PFSK-1 (cell line): ENCODE data around the gene OR2A14.

Source experiments
- FOXP2 ChIP-seq: optimal IDR thresholded peaks from 2 replicates; pipeline ENCODE3; 2011; ENCODE audit warnings: borderline replicate concordance, control low read depth, inconsistent platforms; ENCODE audit not compliant: insufficient read depth; ENCODE audit errors: extremely low read length, extremely low read depth
- POLR2AphosphoS5 ChIP-seq: IDR thresholded peaks from 2 replicates; pipeline ENCODE4 v1.6.1; 2012; ENCODE audit warnings: low read depth, mild to moderate bottlenecking, control low read depth, low read length, moderate library complexity
- SIN3A ChIP-seq: IDR thresholded peaks from 2 replicates; pipeline ENCODE4 v1.6.1; 2012; ENCODE audit warnings: mild to moderate bottlenecking, low read length, moderate library complexity, borderline replicate concordance; ENCODE audit not compliant: insufficient read depth
- TAF1 ChIP-seq: IDR thresholded peaks from 2 replicates; pipeline ENCODE4 v1.6.1; 2012; ENCODE audit warnings: low read length, control low read depth, borderline replicate concordance; ENCODE audit not compliant: insufficient read depth
- TF ChIP-seq, protein P1 (sequence below), 2 experiments: IDR thresholded peaks; 2 replicates each; pipeline versions ENCODE4 v1.6.1 to v1.8.0; 2011 to 2012; ENCODE audit warnings: low read depth in 2 of 2, low read length in 2 of 2, control low read depth in 1 of 2, inconsistent platforms in 1 of 2, mild to moderate bottlenecking in 1 of 2, moderate library complexity in 1 of 2; ENCODE audit not compliant: insufficient read depth in 1 of 2

OR2A14 gene

GRCh38 chr7:144132262-144132661 is 9.3 kb downstream of the OR2A14 start:
- no peak for TF ChIP-seq POLR2AphosphoS5
- TF ChIP-seq SIN3A, result no peak
- TF ChIP-seq FOXP2, result no peak
- TF ChIP-seq, protein P1, sequence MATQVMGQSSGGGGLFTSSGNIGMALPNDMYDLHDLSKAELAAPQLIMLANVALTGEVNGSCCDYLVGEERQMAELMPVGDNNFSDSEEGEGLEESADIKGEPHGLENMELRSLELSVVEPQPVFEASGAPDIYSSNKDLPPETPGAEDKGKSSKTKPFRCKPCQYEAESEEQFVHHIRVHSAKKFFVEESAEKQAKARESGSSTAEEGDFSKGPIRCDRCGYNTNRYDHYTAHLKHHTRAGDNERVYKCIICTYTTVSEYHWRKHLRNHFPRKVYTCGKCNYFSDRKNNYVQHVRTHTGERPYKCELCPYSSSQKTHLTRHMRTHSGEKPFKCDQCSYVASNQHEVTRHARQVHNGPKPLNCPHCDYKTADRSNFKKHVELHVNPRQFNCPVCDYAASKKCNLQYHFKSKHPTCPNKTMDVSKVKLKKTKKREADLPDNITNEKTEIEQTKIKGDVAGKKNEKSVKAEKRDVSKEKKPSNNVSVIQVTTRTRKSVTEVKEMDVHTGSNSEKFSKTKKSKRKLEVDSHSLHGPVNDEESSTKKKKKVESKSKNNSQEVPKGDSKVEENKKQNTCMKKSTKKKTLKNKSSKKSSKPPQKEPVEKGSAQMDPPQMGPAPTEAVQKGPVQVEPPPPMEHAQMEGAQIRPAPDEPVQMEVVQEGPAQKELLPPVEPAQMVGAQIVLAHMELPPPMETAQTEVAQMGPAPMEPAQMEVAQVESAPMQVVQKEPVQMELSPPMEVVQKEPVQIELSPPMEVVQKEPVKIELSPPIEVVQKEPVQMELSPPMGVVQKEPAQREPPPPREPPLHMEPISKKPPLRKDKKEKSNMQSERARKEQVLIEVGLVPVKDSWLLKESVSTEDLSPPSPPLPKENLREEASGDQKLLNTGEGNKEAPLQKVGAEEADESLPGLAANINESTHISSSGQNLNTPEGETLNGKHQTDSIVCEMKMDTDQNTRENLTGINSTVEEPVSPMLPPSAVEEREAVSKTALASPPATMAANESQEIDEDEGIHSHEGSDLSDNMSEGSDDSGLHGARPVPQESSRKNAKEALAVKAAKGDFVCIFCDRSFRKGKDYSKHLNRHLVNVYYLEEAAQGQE (IDR thresholded peaks at IDR 0.05; ENCODE audit: insufficient read depth in 1 of 2, low read depth in 2 of 2, low read length in 2 of 2), result no peak
- TF ChIP-seq TAF1, result no peak

- TF ChIP-seq FOXP2 (no peak), SIN3A (no peak)
Observed at GRCh38 chr7:144133307-144133706, 10.3 kb downstream of the OR2A14 start.

GRCh38 chr7:144134116-144134515 is 11.1 kb downstream of the OR2A14 start:
- no peak for TF ChIP-seq POLR2AphosphoS5
- no peak for TF ChIP-seq TAF1
- no peak for TF ChIP-seq SIN3A
- TF ChIP-seq, protein P1 (IDR thresholded peaks at IDR 0.05; ENCODE audit: insufficient read depth in 1 of 2, low read depth in 2 of 2, low read length in 2 of 2), result no peak
- no peak for TF ChIP-seq FOXP2

DNA sequence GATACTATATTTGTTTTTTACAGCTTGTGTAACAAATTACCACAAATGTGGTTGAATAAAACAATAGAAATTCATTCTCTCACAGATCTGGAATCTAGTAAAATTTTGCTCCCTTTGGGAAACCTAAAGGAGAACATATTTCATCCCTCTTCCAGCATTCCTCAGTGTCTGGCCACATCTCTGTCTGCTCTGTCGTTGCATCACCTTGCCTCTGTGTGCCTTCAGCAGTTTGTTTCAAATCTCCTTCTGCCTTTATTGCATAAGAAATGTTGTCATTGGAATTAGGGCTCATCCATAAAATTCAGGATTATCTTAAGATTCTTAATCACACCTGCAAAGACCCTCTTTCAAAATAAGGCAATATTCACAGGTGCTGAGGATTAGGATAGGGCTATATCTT is 14.5 kb downstream of the OR2A14 start:
- TF ChIP-seq TAF1 (no peak), POLR2AphosphoS5 (no peak), FOXP2 (no peak), SIN3A (no peak)
- TF ChIP-seq, protein P1 (IDR thresholded peaks at IDR 0.05; ENCODE audit: insufficient read depth in 1 of 2, low read depth in 2 of 2, low read length in 2 of 2), result no peak

DNA sequence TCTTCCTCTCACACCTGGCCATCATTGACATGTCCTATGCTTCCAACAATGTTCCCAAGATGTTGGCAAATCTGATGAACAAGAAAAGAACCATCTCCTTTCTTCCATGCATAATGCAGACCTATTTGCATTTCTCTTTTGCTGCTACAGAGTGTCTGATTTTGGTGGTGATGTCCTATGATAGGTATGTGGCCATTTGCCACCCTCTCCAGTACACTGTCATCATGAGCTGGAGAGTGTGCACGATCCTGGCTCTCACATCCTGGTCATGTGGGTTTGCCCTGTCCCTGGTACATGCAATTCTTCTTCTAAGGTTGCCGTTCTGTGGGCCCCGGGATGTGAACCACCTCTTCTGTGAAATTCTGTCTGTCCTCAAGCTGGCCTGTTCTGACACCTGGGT is 19.2 kb downstream of the OR2A14 start:
- TF ChIP-seq POLR2AphosphoS5, result no peak
- TF ChIP-seq FOXP2, result no peak
- TF ChIP-seq SIN3A, result no peak
- TF ChIP-seq TAF1, result no peak
- TF ChIP-seq, protein P1 (IDR thresholded peaks at IDR 0.05; ENCODE audit: insufficient read depth in 1 of 2, low read depth in 2 of 2, low read length in 2 of 2), result no peak

DNA sequence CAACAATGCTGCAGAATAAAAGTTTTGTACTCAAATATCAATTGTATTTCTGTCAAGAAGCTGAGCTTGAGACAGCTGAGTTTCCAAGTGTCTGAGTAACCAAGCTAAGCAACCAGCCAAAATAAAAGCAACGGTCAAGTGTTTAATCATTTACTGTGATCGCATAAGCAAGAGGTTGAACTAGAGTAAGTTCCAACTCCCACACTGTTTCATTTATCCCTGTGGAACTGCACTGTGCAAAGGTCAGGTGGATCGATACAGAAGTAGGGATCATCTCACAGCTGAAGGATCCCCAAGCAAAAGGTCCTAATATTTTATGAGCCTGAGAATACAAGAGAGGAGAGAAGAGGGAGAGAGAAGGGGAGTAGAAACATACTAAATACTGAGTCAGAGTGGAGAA is 21.4 kb downstream of the OR2A14 start:
- TF ChIP-seq FOXP2 (no peak), POLR2AphosphoS5 (no peak)
